ENCODE measurements around the gene SDK1.

Gene SDK1

GRCh38 chr7:4149236-4149635 lies 848.2 kb downstream of the SDK1 start:
- Mint-ChIP-seq H3K27ac (ENCODE audit: low read depth) (no peak overlapping the region), H3K27me3 (peaks cover 28% of the 10 kb centered on the region), H3K4me3 (no peak overlapping the region), H3K36me3 (ENCODE audit: insufficient read depth) (no peaks in the 10 kb centered on the region), H3K4me1 (no peaks in the 10 kb centered on the region), H3K9me3 (no peaks in the 10 kb centered on the region)
- ATAC-seq (replicated peaks; ENCODE audit: extremely low read depth, poor library complexity, severe bottlenecking) (no peak), DNase-seq (ENCODE audit: low spot score in 2 of 2) (no peak)

DNA sequence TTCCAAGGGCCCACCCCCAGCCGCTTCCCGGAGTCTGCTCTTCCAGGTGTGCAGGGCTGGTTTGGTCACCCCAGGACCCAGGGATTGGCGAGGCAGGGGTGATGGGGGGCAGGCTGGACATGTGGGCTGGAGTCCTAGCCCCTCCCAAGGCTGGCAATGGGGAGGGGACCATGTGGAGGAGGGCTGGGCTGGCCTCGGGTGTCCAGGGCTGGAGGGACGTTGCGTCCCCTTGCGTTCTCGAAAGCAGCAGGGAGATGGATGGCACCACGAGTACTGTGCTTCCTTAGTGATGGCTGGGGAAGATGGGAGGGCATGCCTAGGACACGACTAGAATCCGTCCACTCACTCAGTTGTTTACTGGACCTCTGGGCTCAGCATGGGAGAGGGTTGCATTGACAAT lies 848.6 kb downstream of the SDK1 start:
- no peak for DNase-seq (ENCODE audit: low spot score in 2 of 2)
- ATAC-seq (replicated peaks; ENCODE audit: extremely low read depth, poor library complexity, severe bottlenecking) = no peak
- Mint-ChIP-seq H3K27ac (ENCODE audit: low read depth) (no peak overlapping the region), H3K4me3 (no peak overlapping the region), H3K36me3 (ENCODE audit: insufficient read depth) (no peaks in the 10 kb centered on the region), H3K4me1 (no peaks in the 10 kb centered on the region), H3K27me3 (peaks cover 28% of the 10 kb centered on the region), H3K9me3 (no peaks in the 10 kb centered on the region)

DNA sequence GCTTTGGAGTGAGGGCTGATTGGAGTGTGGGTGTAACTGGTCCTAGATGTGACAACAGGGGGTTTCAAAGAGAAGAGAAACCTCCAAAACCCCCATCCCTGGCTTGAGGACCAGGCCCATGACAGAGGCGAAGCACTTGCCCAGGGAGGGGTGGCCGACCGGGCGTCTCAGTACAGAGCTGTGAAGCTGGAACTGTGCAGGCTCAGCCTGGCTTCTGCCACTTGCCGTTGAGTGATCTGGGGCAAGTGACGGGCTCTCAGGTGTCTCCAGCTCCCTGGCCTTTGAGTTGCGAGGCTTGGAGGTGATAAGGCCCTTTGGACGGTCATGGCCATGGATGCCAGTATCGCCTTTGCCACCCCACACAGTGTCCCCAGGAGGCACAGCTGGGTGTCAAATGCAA lies 849.7 kb downstream of the SDK1 start:
- Mint-ChIP-seq H3K36me3 (ENCODE audit: insufficient read depth) (no peaks in the 10 kb centered on the region), H3K9me3 (no peaks in the 10 kb centered on the region), H3K27me3 (peaks cover 21% of the 10 kb centered on the region), H3K27ac (ENCODE audit: low read depth) (no peak overlapping the region), H3K4me3 (no peak overlapping the region), H3K4me1 (no peaks in the 10 kb centered on the region)
- no peak for DNase-seq (ENCODE audit: low spot score in 2 of 2)
- ATAC-seq (replicated peaks; ENCODE audit: extremely low read depth, poor library complexity, severe bottlenecking) = no peak

DNA sequence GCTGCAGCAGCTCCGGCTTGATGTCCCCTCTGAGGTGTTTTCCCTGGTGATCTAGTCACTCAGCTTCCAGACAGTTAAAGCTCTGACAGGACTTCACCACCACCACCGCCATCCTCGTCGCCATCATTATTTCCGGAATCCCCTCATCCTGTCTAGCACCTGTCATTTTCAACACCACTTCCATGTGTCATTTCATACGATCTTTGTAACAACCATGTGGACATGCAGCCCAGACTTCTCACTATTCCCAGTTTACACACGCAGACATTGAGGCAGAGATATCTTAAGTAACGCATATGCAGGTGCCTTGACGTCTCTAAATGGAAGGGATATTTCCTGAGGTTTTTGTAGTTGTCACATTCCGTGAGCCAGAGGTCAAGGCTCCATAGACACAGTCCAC lies 850.5 kb downstream of the SDK1 start:
- H3K9me3 Mint-ChIP-seq = no peaks in the 10 kb centered on the region
- H3K27ac Mint-ChIP-seq (ENCODE audit: low read depth) = no peak overlapping the region
- DNase-seq (ENCODE audit: low spot score in 2 of 2) = no peak
- no peak for ATAC-seq (replicated peaks; ENCODE audit: extremely low read depth, poor library complexity, severe bottlenecking)
- H3K4me1 Mint-ChIP-seq = no peaks in the 10 kb centered on the region
- no peak overlapping the region for H3K4me3 Mint-ChIP-seq
- peaks cover 13% of the 10 kb centered on the region for H3K27me3 Mint-ChIP-seq
- no peaks in the 10 kb centered on the region for H3K36me3 Mint-ChIP-seq (ENCODE audit: insufficient read depth)

GRCh38 chr7:4151926-4152549 lies 851.0 kb downstream of the SDK1 start:
- Mint-ChIP-seq H3K27ac (ENCODE audit: low read depth) (no peak overlapping the region), H3K36me3 (ENCODE audit: insufficient read depth) (no peaks in the 10 kb centered on the region), H3K4me3 (no peak overlapping the region), H3K4me1 (no peaks in the 10 kb centered on the region), H3K9me3 (no peaks in the 10 kb centered on the region), H3K27me3 (peaks cover 13% of the 10 kb centered on the region)
- no peak for DNase-seq (ENCODE audit: low spot score in 2 of 2)
- ATAC-seq (replicated peaks; ENCODE audit: extremely low read depth, poor library complexity, severe bottlenecking) = no peak

GRCh38 chr7:4154882-4155535 lies 854.0 kb downstream of the SDK1 start:
- H3K36me3 Mint-ChIP-seq (ENCODE audit: insufficient read depth) = no peaks in the 10 kb centered on the region
- no peak overlapping the region for H3K4me3 Mint-ChIP-seq
- peaks cover 13% of the 10 kb centered on the region for H3K27me3 Mint-ChIP-seq
- no peaks in the 10 kb centered on the region for H3K4me1 Mint-ChIP-seq
- DNase-seq (ENCODE audit: low spot score in 2 of 2) (no peak), ATAC-seq (replicated peaks; ENCODE audit: extremely low read depth, poor library complexity, severe bottlenecking) (no peak)
- H3K27ac Mint-ChIP-seq (ENCODE audit: low read depth) = no peak overlapping the region
- no peaks in the 10 kb centered on the region for H3K9me3 Mint-ChIP-seq

GRCh38 chr7:4156190-4156589 lies 855.1 kb downstream of the SDK1 start:
- Mint-ChIP-seq H3K4me1 (no peaks in the 10 kb centered on the region), H3K27me3 (peaks cover 13% of the 10 kb centered on the region), H3K9me3 (no peaks in the 10 kb centered on the region), H3K27ac (ENCODE audit: low read depth) (no peak overlapping the region), H3K36me3 (ENCODE audit: insufficient read depth) (no peaks in the 10 kb centered on the region), H3K4me3 (no peak overlapping the region)
- ATAC-seq (replicated peaks; ENCODE audit: extremely low read depth, poor library complexity, severe bottlenecking) = no peak
- no peak for DNase-seq (ENCODE audit: low spot score in 2 of 2)

GRCh38 chr7:4157651-4158050 lies 856.6 kb downstream of the SDK1 start:
- no peak for ATAC-seq (replicated peaks; ENCODE audit: extremely low read depth, poor library complexity, severe bottlenecking)
- no peak for DNase-seq (ENCODE audit: low spot score in 2 of 2)
- Mint-ChIP-seq H3K4me3 (no peak overlapping the region), H3K36me3 (ENCODE audit: insufficient read depth) (no peaks in the 10 kb centered on the region), H3K9me3 (no peaks in the 10 kb centered on the region), H3K27ac (ENCODE audit: low read depth) (no peak overlapping the region), H3K27me3 (peaks cover 13% of the 10 kb centered on the region), H3K4me1 (no peaks in the 10 kb centered on the region)

- ATAC-seq (replicated peaks; ENCODE audit: extremely low read depth, poor library complexity, severe bottlenecking) = no peak
- Mint-ChIP-seq H3K4me3 (no peak overlapping the region), H3K9me3 (no peaks in the 10 kb centered on the region), H3K27ac (ENCODE audit: low read depth) (no peak overlapping the region), H3K4me1 (no peaks in the 10 kb centered on the region), H3K27me3 (peaks cover 13% of the 10 kb centered on the region), H3K36me3 (ENCODE audit: insufficient read depth) (no peaks in the 10 kb centered on the region)
- no peak for DNase-seq (ENCODE audit: low spot score in 2 of 2)
Measured at GRCh38 chr7:4158441-4159153, 857.5 kb downstream of the SDK1 start.

- Mint-ChIP-seq H3K4me3 (no peak overlapping the region), H3K27me3 (peaks cover 9% of the 10 kb centered on the region), H3K9me3 (no peaks in the 10 kb centered on the region), H3K36me3 (ENCODE audit: insufficient read depth) (no peaks in the 10 kb centered on the region), H3K4me1 (no peaks in the 10 kb centered on the region), H3K27ac (ENCODE audit: low read depth) (no peak overlapping the region)
- no peak for DNase-seq (ENCODE audit: low spot score in 2 of 2)
- ATAC-seq (replicated peaks; ENCODE audit: extremely low read depth, poor library complexity, severe bottlenecking) = no peak
Measured at GRCh38 chr7:4159154-4159501, 858.1 kb downstream of the SDK1 start.

- Mint-ChIP-seq H3K4me3 (no peak overlapping the region), H3K27ac (ENCODE audit: low read depth) (no peak overlapping the region), H3K9me3 (no peaks in the 10 kb centered on the region), H3K4me1 (no peaks in the 10 kb centered on the region), H3K27me3 (peaks cover under 1% of the 10 kb centered on the region), H3K36me3 (ENCODE audit: insufficient read depth) (no peaks in the 10 kb centered on the region)
- DNase-seq (ENCODE audit: low spot score in 2 of 2) (no peak), ATAC-seq (replicated peaks; ENCODE audit: extremely low read depth, poor library complexity, severe bottlenecking) (no peak)
Measured at GRCh38 chr7:4159761-4160554, 858.9 kb downstream of the SDK1 start.

GRCh38 chr7:4162884-4163564 lies 862.0 kb downstream of the SDK1 start:
- Mint-ChIP-seq H3K36me3 (ENCODE audit: insufficient read depth) (no peaks in the 10 kb centered on the region), H3K4me1 (no peaks in the 10 kb centered on the region), H3K27me3 (no peaks in the 10 kb centered on the region), H3K4me3 (no peak overlapping the region), H3K27ac (ENCODE audit: low read depth) (no peak overlapping the region), H3K9me3 (no peaks in the 10 kb centered on the region)
- DNase-seq (ENCODE audit: low spot score in 2 of 2) = no peak
- ATAC-seq (replicated peaks; ENCODE audit: extremely low read depth, poor library complexity, severe bottlenecking) = no peak

All from central memory CD8-positive, alpha-beta T cell (primary cell).